Ovary (tissue), 3 donors: ENCODE results near the gene HIPK2.

Experiments
- EP300 ChIP-seq: sonication (generic); formaldehyde crosslinking; IDR thresholded peaks from one replicate; pipeline ENCODE4 v1.6.1; 2017; ENCODE audit warnings: antibody characterized with exemption
- TF ChIP-seq, protein P1 (sequence below), 3 donors: fragments of 450-650 bp in 2 of 3; fragments of 200-600 bp in 1 of 3; IDR thresholded peaks; one replicate each; pipeline versions ENCODE4 v1.5.1 to v1.8.0; 2016 to 2022; ENCODE audit warnings: antibody characterized with exemption in 3 of 3, mild to moderate bottlenecking in 1 of 3
- donor health status: DM: no; HTN: no; CAD: no.

- TF ChIP-seq, protein P1, sequence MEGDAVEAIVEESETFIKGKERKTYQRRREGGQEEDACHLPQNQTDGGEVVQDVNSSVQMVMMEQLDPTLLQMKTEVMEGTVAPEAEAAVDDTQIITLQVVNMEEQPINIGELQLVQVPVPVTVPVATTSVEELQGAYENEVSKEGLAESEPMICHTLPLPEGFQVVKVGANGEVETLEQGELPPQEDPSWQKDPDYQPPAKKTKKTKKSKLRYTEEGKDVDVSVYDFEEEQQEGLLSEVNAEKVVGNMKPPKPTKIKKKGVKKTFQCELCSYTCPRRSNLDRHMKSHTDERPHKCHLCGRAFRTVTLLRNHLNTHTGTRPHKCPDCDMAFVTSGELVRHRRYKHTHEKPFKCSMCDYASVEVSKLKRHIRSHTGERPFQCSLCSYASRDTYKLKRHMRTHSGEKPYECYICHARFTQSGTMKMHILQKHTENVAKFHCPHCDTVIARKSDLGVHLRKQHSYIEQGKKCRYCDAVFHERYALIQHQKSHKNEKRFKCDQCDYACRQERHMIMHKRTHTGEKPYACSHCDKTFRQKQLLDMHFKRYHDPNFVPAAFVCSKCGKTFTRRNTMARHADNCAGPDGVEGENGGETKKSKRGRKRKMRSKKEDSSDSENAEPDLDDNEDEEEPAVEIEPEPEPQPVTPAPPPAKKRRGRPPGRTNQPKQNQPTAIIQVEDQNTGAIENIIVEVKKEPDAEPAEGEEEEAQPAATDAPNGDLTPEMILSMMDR (IDR thresholded peaks at IDR 0.05), result no peak
- TF ChIP-seq EP300, result no peak
These were observed 135.5 kb downstream of the HIPK2 start for GRCh38 chr7:139642283-139642682.
